ENCODE results near the gene HS2ST1.

DNA sequence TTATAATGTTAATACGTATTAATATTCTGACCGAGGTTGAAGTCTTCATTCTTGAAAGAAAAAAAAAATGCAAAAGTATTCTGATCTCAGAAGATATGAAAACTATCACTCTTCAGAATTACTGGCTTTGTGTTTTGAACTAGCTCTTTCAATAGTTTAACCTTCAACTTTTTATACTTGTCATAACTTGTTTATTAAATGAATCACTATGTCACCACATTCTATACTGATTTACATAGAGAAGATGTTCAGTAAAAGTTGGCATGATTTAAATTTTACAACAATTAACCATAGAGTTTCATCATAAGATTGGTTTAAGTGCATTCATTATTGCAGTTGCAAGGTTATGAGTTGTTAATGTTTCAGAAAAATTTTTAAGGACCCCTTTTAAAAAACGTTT is 57.3 kb downstream of the HS2ST1 start:
- TF ChIP-seq, protein P1, sequence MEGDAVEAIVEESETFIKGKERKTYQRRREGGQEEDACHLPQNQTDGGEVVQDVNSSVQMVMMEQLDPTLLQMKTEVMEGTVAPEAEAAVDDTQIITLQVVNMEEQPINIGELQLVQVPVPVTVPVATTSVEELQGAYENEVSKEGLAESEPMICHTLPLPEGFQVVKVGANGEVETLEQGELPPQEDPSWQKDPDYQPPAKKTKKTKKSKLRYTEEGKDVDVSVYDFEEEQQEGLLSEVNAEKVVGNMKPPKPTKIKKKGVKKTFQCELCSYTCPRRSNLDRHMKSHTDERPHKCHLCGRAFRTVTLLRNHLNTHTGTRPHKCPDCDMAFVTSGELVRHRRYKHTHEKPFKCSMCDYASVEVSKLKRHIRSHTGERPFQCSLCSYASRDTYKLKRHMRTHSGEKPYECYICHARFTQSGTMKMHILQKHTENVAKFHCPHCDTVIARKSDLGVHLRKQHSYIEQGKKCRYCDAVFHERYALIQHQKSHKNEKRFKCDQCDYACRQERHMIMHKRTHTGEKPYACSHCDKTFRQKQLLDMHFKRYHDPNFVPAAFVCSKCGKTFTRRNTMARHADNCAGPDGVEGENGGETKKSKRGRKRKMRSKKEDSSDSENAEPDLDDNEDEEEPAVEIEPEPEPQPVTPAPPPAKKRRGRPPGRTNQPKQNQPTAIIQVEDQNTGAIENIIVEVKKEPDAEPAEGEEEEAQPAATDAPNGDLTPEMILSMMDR (IDR thresholded peaks at IDR 0.05; ENCODE audit: insufficient read depth, low read length): no peak
- TF ChIP-seq POLR2AphosphoS5 (IDR thresholded peaks at IDR 0.05; ENCODE audit: low read depth): no peak
- TF ChIP-seq, protein P2, sequence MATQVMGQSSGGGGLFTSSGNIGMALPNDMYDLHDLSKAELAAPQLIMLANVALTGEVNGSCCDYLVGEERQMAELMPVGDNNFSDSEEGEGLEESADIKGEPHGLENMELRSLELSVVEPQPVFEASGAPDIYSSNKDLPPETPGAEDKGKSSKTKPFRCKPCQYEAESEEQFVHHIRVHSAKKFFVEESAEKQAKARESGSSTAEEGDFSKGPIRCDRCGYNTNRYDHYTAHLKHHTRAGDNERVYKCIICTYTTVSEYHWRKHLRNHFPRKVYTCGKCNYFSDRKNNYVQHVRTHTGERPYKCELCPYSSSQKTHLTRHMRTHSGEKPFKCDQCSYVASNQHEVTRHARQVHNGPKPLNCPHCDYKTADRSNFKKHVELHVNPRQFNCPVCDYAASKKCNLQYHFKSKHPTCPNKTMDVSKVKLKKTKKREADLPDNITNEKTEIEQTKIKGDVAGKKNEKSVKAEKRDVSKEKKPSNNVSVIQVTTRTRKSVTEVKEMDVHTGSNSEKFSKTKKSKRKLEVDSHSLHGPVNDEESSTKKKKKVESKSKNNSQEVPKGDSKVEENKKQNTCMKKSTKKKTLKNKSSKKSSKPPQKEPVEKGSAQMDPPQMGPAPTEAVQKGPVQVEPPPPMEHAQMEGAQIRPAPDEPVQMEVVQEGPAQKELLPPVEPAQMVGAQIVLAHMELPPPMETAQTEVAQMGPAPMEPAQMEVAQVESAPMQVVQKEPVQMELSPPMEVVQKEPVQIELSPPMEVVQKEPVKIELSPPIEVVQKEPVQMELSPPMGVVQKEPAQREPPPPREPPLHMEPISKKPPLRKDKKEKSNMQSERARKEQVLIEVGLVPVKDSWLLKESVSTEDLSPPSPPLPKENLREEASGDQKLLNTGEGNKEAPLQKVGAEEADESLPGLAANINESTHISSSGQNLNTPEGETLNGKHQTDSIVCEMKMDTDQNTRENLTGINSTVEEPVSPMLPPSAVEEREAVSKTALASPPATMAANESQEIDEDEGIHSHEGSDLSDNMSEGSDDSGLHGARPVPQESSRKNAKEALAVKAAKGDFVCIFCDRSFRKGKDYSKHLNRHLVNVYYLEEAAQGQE (IDR thresholded peaks at IDR 0.05; ENCODE audit: insufficient replicate concordance, low read depth): no peak

Measured in HL-60 (cell line).